HG02642 (cell line): ENCODE measurements around the gene ERLIN1.
"Not testable (repeated sequence)": the region's sequence is repeated elsewhere in the genome, so short reads cannot be mapped to it uniquely, and the experiment has no call there.

ENCODE experiments used
- ATAC-seq: cut with Tn5 transposase; IDR thresholded peaks from one replicate; pipeline ENCODE4 v1.9.1; 2021; ENCODE audit warnings: mild to moderate bottlenecking; ENCODE audit not compliant: unreplicated experiment, poor library complexity

The ERLIN1 gene

GRCh38 chr10:100141446-100142087 is 44.3 kb downstream of the ERLIN1 start:
- ATAC-seq, result no peak

GRCh38 chr10:100140070-100140469 is 45.8 kb downstream of the ERLIN1 start:
- ATAC-seq, result no peak

DNA sequence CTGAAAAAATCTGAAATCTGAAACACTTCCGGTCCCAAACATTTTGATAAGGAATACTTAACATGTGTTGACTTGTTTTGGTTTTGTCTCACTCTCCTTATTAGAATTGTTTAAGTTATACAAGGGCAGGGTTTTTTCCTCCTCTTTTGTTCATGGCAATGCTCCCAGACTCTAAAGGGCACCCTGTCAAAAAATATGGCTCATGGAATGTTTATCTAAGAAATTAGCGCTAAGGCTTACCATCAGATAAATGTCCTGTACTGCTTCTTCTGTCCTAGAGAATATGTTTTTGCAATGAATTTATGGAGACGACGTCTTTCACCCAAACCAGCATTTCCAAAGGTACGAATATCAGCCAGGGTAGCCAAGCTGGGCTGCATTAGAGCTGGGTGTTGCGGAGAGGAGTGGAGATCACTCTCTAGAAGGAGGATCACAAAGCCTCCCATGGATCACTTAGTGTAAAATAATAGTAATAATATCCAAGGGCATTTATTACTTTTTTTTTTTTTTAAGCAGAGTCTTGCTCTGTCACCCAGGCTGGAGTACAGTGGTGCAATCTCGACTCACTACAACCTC is 46.8 kb downstream of the ERLIN1 start:
- ATAC-seq, result no peak

DNA sequence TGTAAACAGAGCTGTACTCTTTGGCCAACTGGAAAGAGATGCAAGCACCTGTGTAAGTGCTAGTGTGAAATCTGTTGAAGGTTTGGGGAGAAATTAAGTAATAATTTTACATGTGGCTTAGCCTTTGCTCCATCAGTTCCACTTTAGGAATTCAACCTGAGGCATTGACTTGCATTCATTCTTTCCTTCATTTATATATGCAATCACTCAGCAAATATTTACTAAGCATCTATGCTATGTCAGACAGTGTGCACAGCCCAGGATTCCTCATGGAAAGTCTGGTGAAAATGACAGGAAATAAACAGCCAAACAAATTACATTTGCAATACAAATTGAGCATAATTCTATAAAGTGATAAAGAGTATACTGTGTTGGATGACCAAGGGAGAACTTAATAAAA is 50.3 kb downstream of the ERLIN1 start:
- no peak for ATAC-seq

DNA sequence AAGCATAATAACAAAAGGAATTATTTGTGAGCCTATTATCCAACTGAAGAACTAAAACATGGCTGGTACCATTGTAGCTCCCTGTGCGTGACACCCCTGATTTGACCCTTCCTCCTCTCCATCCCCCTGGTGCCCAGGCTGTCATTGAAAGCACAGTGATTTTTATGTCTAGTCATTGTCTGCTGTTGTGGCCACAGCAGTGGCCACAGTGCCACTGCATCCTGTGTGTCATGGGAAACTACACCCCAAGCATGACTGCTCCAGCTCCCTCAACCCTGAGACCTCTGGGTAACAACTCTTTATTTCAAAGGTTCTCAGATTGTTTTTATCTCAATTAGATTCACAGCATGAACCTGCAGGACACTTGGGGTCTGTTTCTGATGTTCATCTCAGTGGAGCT is 52.0 kb downstream of the ERLIN1 start:
- ATAC-seq, result no peak

- ATAC-seq, result no peak
These were observed 53.4 kb downstream of the ERLIN1 start for GRCh38 chr10:100132427-100132826.

DNA sequence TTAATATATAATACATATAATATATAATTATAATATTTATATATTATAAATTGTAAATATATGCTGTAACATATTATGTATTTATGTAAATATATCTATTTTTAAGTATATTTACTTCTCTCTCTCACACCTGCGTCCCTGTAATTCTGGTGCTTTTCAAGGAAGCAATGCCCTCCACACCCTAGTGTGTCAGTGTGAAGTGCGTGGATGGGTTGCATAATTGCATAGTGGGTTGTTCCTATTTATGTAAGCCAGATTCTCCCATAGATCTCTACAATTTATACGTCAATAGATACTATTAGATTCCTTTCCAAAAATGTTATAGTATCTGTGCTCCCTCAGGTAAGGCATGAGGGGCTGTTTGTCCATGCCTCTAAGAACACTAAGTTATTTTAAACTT is 54.3 kb downstream of the ERLIN1 start:
- no peak for ATAC-seq

- ATAC-seq, result no peak
These were observed 55.0 kb downstream of the ERLIN1 start for GRCh38 chr10:100130831-100131230.

- no peak for ATAC-seq
These were observed 56.4 kb downstream of the ERLIN1 start for GRCh38 chr10:100129424-100129823.

DNA sequence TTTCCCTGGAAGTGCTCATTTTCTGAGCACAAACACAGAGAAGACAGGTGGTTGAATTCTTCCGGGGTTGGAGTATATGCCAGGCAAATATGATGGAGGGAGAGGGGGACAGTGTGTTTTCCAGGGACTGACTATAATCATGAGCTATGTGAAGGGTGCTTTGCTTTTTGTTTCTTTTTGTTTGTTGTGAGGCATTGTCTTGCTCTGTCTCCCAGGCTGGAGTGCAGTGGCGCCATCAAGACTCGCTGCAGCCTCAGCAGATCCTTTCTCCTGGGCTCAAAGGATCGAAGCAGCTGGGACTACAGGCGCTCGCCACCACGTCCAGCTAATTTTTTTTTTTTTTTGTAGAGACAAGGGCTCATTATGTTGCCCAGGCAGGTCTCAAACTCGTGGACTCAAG is 56.9 kb downstream of the ERLIN1 start:
- no peak for ATAC-seq

DNA sequence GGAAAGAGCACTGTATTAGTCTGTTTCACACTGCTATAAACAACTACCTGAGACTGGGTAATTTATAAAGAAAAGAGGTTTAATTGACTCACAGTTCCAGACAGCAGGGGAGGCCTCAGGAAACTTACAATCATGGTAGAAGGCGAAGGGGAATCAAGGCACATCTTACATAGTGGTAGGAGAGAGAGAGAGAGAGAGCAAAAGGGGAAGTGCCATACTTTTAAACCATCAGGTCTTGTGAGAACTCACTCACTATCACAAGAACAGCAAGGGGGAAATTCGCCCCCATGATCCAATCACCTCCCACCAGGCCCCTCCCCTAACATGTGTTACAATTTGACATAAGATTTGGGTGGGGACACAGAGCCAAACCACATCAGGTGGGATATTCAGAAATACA is 60.5 kb downstream of the ERLIN1 start:
- not testable (repeated sequence) for ATAC-seq

DNA sequence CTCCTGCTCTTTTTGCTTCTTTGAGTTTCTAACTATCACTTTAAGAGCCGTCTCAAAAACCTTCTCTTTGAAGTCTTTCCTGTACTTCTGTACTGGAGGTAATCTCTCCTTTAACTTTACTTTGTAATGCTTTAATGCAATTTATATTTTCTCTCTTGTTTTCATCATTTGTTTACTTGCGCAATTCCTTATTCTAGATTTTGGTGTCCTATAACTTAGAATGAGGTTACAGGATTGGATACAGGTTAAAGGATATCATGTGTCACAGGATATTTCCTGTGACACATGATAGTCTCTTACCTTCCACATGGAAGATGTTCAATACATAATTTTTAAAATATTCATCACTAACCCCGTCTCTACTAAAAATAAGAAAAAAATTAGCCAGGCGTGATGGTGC is 61.7 kb downstream of the ERLIN1 start:
- no peak for ATAC-seq

DNA sequence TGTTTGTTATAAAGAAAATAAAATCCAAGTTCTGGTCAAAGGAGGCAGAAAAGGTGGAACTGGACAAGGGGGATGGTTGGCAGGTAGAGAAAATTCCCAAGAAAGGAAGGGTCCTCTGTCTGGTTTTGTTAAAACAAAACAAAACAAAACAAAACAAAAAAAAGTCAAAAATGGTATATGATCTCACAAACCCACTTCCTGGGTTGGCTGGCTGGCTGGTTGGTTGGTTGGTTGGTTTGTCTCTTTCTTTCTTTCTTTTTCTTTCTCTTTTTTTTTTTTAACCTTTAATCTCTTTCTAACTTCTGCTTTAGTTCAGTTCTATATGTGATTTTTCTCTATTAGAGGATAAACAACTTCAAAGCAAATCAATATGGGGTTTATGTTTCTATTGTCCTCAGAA is 63.0 kb downstream of the ERLIN1 start:
- ATAC-seq, result no peak

GRCh38 chr10:100120550-100120949 is 65.3 kb downstream of the ERLIN1 start:
- no peak for ATAC-seq

- no peak for ATAC-seq
These were observed 66.1 kb downstream of the ERLIN1 start for GRCh38 chr10:100119726-100120125.

GRCh38 chr10:100114976-100115770 is 70.7 kb downstream of the ERLIN1 start:
- ATAC-seq, result no peak

- no peak for ATAC-seq
These were observed 71.4 kb downstream of the ERLIN1 start for GRCh38 chr10:100114460-100114859.

- ATAC-seq, result no peak
These were observed 76.2 kb downstream of the ERLIN1 start for GRCh38 chr10:100109670-100110069.

GRCh38 chr10:100106865-100107264 is 79.0 kb downstream of the ERLIN1 start:
- ATAC-seq, result no peak

DNA sequence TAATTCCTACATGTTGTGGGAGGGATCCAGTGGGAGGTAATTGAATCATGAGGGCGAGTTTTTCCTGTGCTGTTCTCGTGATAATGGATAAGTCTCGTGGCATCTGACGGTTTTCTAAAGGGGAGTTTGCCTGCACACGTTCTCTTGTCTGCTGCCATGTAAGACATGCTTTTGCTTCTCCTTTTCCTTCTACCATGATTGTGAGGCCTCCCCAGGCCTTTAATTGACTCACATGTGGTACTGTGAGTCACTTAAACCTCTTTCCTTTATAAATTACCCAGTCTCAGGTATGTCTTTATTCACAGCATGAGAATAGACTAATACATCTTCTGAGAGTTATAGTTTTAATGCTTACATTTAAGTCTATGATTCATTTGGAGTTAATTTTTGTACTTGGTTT is 81.5 kb downstream of the ERLIN1 start:
- ATAC-seq, result no peak

DNA sequence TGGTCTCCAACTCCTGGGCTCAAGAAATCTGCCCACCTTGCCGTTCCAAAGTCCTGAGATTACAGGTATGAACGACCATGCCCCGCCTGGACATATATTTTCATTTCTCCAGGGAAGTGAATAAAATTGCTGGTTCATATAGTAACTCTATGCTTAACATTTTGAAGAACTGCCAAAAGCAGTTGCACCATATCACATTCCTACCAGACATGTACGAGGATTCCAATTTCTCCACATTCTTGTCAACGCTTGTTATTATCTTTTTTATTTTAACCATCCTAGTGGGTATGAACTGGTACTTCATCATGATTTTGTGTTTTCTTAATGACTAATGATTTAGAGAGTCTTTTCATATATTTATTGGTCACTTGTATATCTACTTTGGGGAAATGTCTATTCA is 82.2 kb downstream of the ERLIN1 start:
- ATAC-seq, result no peak
